Raji (cell line): ENCODE results near the gene LRP11.

Experiments used
- POLR2A ChIP-seq: IDR thresholded peaks from 2 replicates; pipeline ENCODE4 v1.6.1; 2011; ENCODE audit warnings: low read depth, low read length, control low read depth; ENCODE audit not compliant: insufficient read depth

The LRP11 gene

GRCh38 chr6:149845549-149845948 is 18.6 kb downstream of the LRP11 start:
- no peak for TF ChIP-seq POLR2A

- no peak for TF ChIP-seq POLR2A
Measured at GRCh38 chr6:149844480-149844879, 19.7 kb downstream of the LRP11 start.

GRCh38 chr6:149843051-149843633 is 21.0 kb downstream of the LRP11 start:
- TF ChIP-seq POLR2A, result no peak

- TF ChIP-seq POLR2A, result no peak
Measured at GRCh38 chr6:149842331-149842730, 21.8 kb downstream of the LRP11 start.

GRCh38 chr6:149840345-149841075 is 23.6 kb downstream of the LRP11 start:
- TF ChIP-seq POLR2A, result no peak

GRCh38 chr6:149834513-149835481 is 29.4 kb downstream of the LRP11 start:
- TF ChIP-seq POLR2A, result no peak

GRCh38 chr6:149833651-149834050 is 30.5 kb downstream of the LRP11 start:
- TF ChIP-seq POLR2A, result no peak

- TF ChIP-seq POLR2A, result no peak
Measured at GRCh38 chr6:149831308-149831820, 32.8 kb downstream of the LRP11 start.

- TF ChIP-seq POLR2A, result no peak
Measured at GRCh38 chr6:149830731-149831307, 33.3 kb downstream of the LRP11 start.

- TF ChIP-seq POLR2A, result no peak
Measured at GRCh38 chr6:149825292-149825691, 38.9 kb downstream of the LRP11 start.

- no peak for TF ChIP-seq POLR2A
Measured at GRCh38 chr6:149823013-149823412, 41.1 kb downstream of the LRP11 start.

GRCh38 chr6:149821492-149821891 is 42.7 kb downstream of the LRP11 start:
- no peak for TF ChIP-seq POLR2A

GRCh38 chr6:149820506-149820905 is 43.7 kb downstream of the LRP11 start:
- no peak for TF ChIP-seq POLR2A

- TF ChIP-seq POLR2A, result no peak
Measured at GRCh38 chr6:149815788-149816187, 48.4 kb downstream of the LRP11 start.

GRCh38 chr6:149813351-149813750 is 50.8 kb downstream of the LRP11 start:
- no peak for TF ChIP-seq POLR2A
